Naive B cell (primary cell): Measurements from ENCODE around the gene NRIP3. TPM values are rescaled to one million over a fixed set of nuclear protein-coding genes. Genes with fewer than 3 reads are reported as not detected.
"Not testable (repeated sequence)": the region's sequence is repeated elsewhere in the genome, so short reads cannot be mapped to it uniquely, and the experiment has no call there.

Source experiments
- ATAC-seq, 2 donors: fragments of 150-1000 bp; cut with Tn5 transposase; 2 replicates each; pipeline ENCODE4 v1.10.0; 2021; ENCODE audit warnings: low read depth in 2 of 2, mild to moderate bottlenecking in 2 of 2, moderate library complexity in 2 of 2
- DNase-seq: peaks from one replicate; pipeline ENCODE4 v3.0.0; 2022
- H3K27ac Mint-ChIP-seq, 6 donors: one replicate each; pipeline ENCODE4 v1.8.0; 2020 to 2022; ENCODE audit warnings: mild to moderate bottlenecking in 6 of 6, mixed read lengths in 6 of 6, moderate library complexity in 5 of 6, inconsistent platforms in 2 of 6
- H3K27me3 Mint-ChIP-seq, 3 donors: one replicate each; pipeline ENCODE4 v1.8.0; 2021 to 2022; ENCODE audit warnings: mixed read lengths in 3 of 3, mild to moderate bottlenecking in 1 of 3
- H3K36me3 Mint-ChIP-seq, 2 donors: one replicate each; pipeline ENCODE4 v1.8.0; 2020 to 2022; ENCODE audit warnings: mixed read lengths in 2 of 2, inconsistent platforms in 1 of 2, mild to moderate bottlenecking in 1 of 2
- H3K4me1 Mint-ChIP-seq, 3 donors: one replicate each; pipeline ENCODE4 v1.8.0; 2020 to 2022; ENCODE audit warnings: mixed read lengths in 3 of 3, inconsistent platforms in 1 of 3, mild to moderate bottlenecking in 1 of 3, moderate library complexity in 1 of 3
- H3K4me3 Mint-ChIP-seq, 8 donors: one replicate each; pipeline ENCODE4 v1.8.0; 2020 to 2022; ENCODE audit warnings: mild to moderate bottlenecking in 8 of 8, mixed read lengths in 8 of 8, moderate library complexity in 8 of 8, inconsistent platforms in 2 of 8
- H3K9me3 Mint-ChIP-seq, 7 donors: one replicate each; pipeline ENCODE4 v1.8.0; 2020 to 2022; ENCODE audit warnings: mixed read lengths in 7 of 7, mild to moderate bottlenecking in 5 of 7, inconsistent platforms in 2 of 7, moderate library complexity in 1 of 7
- polyA plus RNA-seq, 6 donors: library from polyadenylated mRNA; unstranded; fragments of 300-500 nt; fragmentation: Illumina TruSeq; gene quantifications; one replicate each; pipeline ENCODE4 v1.2.3, GENCODE V29; 2021; ENCODE audit warnings: low read depth in 6 of 6

Gene NRIP3
- polyA plus RNA-seq, 6 donors from 2014 or later = 0.20 to 0.54 (median 0.40) TPM; not detected in 3

DNA sequence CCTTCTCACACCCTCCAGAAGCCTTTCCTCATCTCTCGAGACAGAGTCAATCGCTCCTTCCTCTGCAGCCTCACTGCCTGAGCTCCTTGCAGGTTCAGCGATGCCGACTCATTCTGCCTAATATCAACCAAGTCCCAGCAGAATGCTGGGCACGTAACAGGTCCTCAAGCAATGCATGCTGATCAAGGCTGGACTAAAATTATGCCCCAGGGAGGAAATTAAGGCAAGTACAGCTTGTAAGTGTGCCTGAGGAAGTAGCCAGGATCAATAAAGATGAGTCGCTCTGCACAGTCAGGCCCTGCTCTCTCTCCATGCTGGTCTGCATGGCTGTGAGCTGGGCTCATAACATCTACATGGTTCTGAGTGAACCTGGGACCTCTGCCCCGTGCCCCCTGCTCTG is 25.6 kb upstream of the NRIP3 start:
- peaks cover 0 to 5% (median 0%) of the 10 kb centered on the region in 3 donors for H3K27me3 Mint-ChIP-seq
- H3K36me3 Mint-ChIP-seq = no peaks in the 10 kb centered on the region
- no peaks in the 10 kb centered on the region for H3K4me1 Mint-ChIP-seq
- H3K9me3 Mint-ChIP-seq = no peaks in the 10 kb centered on the region
- H3K4me3 Mint-ChIP-seq = no peak overlapping the region
- no peak for ATAC-seq
- no peak for DNase-seq
- H3K27ac Mint-ChIP-seq = no peak overlapping the region

DNA sequence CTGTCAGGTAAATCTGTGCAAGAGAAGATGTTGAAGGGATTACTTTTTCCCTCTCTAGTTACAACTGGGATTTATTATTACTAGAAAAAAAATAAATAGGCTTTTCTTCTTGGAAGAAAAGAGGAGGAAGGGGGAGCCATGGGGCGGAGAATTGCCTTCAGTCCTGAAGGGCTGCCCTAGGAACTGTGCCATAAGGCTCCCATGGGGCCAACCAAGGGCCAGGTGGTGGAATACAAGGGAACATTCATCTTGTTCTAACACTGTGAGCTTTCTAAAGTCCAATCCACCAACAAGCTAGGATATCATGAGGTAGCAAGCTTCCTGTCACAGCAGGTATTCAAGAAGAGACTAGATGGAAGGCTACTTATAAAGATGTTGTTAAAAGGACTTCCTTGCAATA is 24.8 kb upstream of the NRIP3 start:
- Mint-ChIP-seq H3K4me1 (no peaks in the 10 kb centered on the region), H3K9me3 (no peaks in the 10 kb centered on the region)
- no peak for ATAC-seq

DNA sequence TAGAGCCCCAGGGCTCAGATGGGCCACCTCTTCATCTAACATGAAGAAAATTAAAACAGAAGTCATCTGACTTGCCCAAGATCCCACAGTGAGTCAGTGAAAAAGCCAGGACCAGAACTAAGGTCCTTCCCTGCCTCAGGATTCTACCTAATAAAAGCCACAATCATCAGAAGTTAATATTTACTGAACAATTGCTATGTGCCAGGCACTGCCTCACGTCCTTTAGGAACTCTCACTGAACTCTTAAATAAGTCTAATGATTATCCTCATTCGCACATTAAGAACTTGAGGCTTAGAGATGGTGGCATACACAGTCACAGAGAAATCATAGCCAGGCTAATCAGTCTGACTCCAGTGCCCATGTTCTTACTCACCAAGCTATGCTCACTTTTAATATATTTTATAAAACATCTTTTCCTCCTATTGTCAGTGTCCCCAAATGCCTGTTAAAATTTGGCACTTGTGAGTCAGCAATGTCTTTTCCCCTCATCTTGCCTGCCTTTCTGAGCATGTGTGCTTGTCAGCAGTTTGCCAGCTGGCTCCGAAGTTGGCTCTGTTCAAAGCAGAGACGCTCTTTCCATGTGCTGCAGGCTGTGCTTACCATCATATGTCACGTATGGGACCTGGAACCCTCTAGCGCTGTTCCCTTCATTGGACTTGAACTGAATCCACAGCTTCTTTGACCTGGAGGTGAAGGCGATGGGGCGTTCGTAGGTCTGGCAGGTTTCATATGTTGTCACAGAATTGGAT is 21.5 kb upstream of the NRIP3 start:
- Mint-ChIP-seq H3K36me3 (no peaks in the 10 kb centered on the region), H3K9me3 (no peaks in the 10 kb centered on the region), H3K27ac (peak overlapping the region in 1 of 6 donors; percentile 24), H3K4me3 (no peak overlapping the region), H3K27me3 (peaks cover 0 to 24% (median 0%) of the 10 kb centered on the region in 3 donors), H3K4me1 (no peaks in the 10 kb centered on the region)
- no peak for ATAC-seq
- no peak for DNase-seq

More for the DNA sequence above, 24.8 kb upstream of the NRIP3 start:
- Mint-ChIP-seq H3K4me3 (no peak overlapping the region), H3K36me3 (no peaks in the 10 kb centered on the region), H3K27me3 (peaks cover 0 to 9% (median 0%) of the 10 kb centered on the region in 3 donors), H3K27ac (peak overlapping the region in 1 of 6 donors; percentile 60)
- no peak for DNase-seq

- H3K9me3 Mint-ChIP-seq = no peaks in the 10 kb centered on the region
These were observed 19.3 kb upstream of the NRIP3 start for GRCh38 chr11:9022961-9023680.

DNA sequence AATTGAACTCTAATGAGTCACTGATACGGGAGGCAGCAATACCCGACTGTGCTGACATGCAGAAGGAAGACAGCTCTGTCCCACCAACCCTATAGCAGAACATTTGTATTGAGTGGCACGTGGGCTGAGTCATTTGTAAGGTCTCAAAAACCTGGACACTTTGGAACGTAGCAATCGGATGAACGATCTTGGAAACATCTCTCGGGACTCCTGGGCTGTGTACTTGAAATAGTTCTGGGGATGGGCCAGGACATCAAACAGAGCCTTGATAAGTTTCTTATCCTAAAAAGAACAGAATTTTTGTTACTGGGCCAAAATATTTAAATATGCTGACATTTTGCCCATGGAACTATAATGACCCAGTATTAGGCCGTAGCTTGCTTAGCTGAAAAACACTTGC is 17.1 kb upstream of the NRIP3 start:
- Mint-ChIP-seq H3K9me3 (no peaks in the 10 kb centered on the region), H3K4me3 (no peak overlapping the region), H3K27me3 (peaks cover 0 to 24% (median 2%) of the 10 kb centered on the region in 3 donors), H3K36me3 (no peaks in the 10 kb centered on the region), H3K4me1 (no peaks in the 10 kb centered on the region), H3K27ac (no peak overlapping the region)
- no peak for DNase-seq
- ATAC-seq = no peak

More at GRCh38 chr11:9022961-9023680, 19.3 kb upstream of the NRIP3 start:
- Mint-ChIP-seq H3K4me3 (no peak overlapping the region), H3K27ac (no peak overlapping the region), H3K4me1 (no peaks in the 10 kb centered on the region), H3K27me3 (peaks cover 0 to 24% (median 0%) of the 10 kb centered on the region in 3 donors), H3K36me3 (no peaks in the 10 kb centered on the region)
- ATAC-seq (no peak), DNase-seq (no peak)

GRCh38 chr11:9019861-9020260 is 16.1 kb upstream of the NRIP3 start:
- Mint-ChIP-seq H3K9me3 (no peaks in the 10 kb centered on the region), H3K27me3 (peaks cover 0 to 23% (median 9%) of the 10 kb centered on the region in 3 donors), H3K36me3 (no peaks in the 10 kb centered on the region), H3K4me1 (no peaks in the 10 kb centered on the region), H3K27ac (no peak overlapping the region), H3K4me3 (no peak overlapping the region)
- no peak for ATAC-seq
- DNase-seq = no peak

DNA sequence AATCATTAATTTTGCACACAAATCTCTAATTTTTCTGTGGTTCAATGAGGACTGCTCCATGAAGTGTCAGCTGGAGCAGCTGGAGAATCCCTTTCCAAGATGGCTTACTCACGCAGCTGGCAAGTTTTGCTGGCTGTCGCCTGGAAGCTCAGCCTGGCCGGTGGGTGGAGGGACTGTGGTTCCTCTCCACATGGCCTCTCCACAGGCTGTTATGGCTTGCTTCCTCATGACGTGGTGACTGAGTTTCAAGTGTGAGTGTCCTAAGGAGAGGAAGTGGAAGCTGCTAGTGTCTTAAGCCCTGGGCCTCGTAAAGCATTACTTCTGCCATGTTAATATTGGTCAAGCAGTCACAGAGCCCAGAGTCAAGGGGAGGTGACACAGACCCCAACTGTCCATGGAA is 14.0 kb upstream of the NRIP3 start:
- no peak overlapping the region for H3K4me3 Mint-ChIP-seq
- DNase-seq = no peak
- H3K4me1 Mint-ChIP-seq = no peaks in the 10 kb centered on the region
- H3K27ac Mint-ChIP-seq = no peak overlapping the region
- H3K27me3 Mint-ChIP-seq = peaks cover 9 to 21% (median 14%) of the 10 kb centered on the region in 3 donors
- ATAC-seq = no peak
- H3K9me3 Mint-ChIP-seq = peaks cover 0 to 4% (median 2%) of the 10 kb centered on the region in 7 donors
- H3K36me3 Mint-ChIP-seq = no peaks in the 10 kb centered on the region

GRCh38 chr11:9016916-9017642 is 13.3 kb upstream of the NRIP3 start:
- H3K4me1 Mint-ChIP-seq = no peaks in the 10 kb centered on the region
- H3K27me3 Mint-ChIP-seq = peaks cover 13 to 16% (median 15%) of the 10 kb centered on the region in 3 donors
- no peak for DNase-seq
- H3K27ac Mint-ChIP-seq = no peak overlapping the region
- ATAC-seq = no peak
- H3K9me3 Mint-ChIP-seq = peaks cover 0 to 5% (median 2%) of the 10 kb centered on the region in 7 donors
- H3K36me3 Mint-ChIP-seq = no peaks in the 10 kb centered on the region
- no peak overlapping the region for H3K4me3 Mint-ChIP-seq

- no peak overlapping the region for H3K27ac Mint-ChIP-seq
- peaks cover 0 to 8% (median 2%) of the 10 kb centered on the region in 7 donors for H3K9me3 Mint-ChIP-seq
- peak; percentile 62 to 78 for ATAC-seq
- H3K36me3 Mint-ChIP-seq = no peaks in the 10 kb centered on the region
- no peak overlapping the region for H3K4me3 Mint-ChIP-seq
- peak; percentile 36 for DNase-seq
- no peaks in the 10 kb centered on the region for H3K4me1 Mint-ChIP-seq
- H3K27me3 Mint-ChIP-seq = peaks cover 11 to 23% (median 19%) of the 10 kb centered on the region in 3 donors
These were observed 11.9 kb upstream of the NRIP3 start for GRCh38 chr11:9015677-9016076.

- Mint-ChIP-seq H3K4me1 (no peaks in the 10 kb centered on the region), H3K27ac (no peak overlapping the region), H3K27me3 (peaks cover 11 to 32% (median 24%) of the 10 kb centered on the region in 3 donors), H3K4me3 (no peak overlapping the region), H3K36me3 (no peaks in the 10 kb centered on the region), H3K9me3 (peaks cover 0 to 14% (median 7%) of the 10 kb centered on the region in 7 donors)
- ATAC-seq = no peak
- no peak for DNase-seq
These were observed 11.0 kb upstream of the NRIP3 start for GRCh38 chr11:9014826-9015225.

GRCh38 chr11:9013373-9013772 is 9.6 kb upstream of the NRIP3 start:
- Mint-ChIP-seq H3K27me3 (peaks cover 11 to 33% (median 24%) of the 10 kb centered on the region in 3 donors), H3K4me1 (no peaks in the 10 kb centered on the region), H3K9me3 (peaks cover 0 to 14% (median 8%) of the 10 kb centered on the region in 7 donors), H3K36me3 (no peaks in the 10 kb centered on the region), H3K27ac (no peak overlapping the region), H3K4me3 (no peak overlapping the region)
- no peak for DNase-seq
- ATAC-seq = no peak

DNA sequence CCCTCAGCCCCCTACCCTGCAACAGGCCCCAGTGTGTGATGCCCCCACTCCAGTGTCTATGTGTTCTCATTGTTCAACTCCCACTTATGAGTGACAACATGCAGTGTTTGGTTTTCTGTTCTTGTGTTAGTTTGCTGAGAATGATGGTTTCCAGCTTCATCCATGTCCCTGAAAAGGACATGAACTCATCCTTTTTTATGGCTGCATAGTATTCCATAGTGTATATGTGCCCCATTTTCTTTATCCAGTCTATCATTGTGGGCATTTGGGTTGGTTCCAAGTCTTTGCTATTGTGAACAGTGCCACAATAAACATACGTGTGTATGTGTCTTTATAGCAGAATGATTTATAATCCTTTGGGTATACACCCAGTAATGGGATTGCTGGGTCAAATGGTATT is 5.7 kb upstream of the NRIP3 start:
- not testable (repeated sequence) for H3K4me3 Mint-ChIP-seq, DNase-seq, H3K4me1 Mint-ChIP-seq, ATAC-seq, H3K27ac Mint-ChIP-seq, H3K36me3 Mint-ChIP-seq
- H3K9me3 Mint-ChIP-seq = peaks cover 0 to 18% (median 9%) of the 10 kb centered on the region in 7 donors
- peaks cover 23 to 60% (median 32%) of the 10 kb centered on the region in 3 donors for H3K27me3 Mint-ChIP-seq

GRCh38 chr11:9008661-9009060 is 4.9 kb upstream of the NRIP3 start:
- no peak for DNase-seq
- Mint-ChIP-seq H3K27me3 (peaks cover 22 to 60% (median 32%) of the 10 kb centered on the region in 3 donors), H3K9me3 (peaks cover 0 to 18% (median 9%) of the 10 kb centered on the region in 7 donors), H3K4me3 (no peak overlapping the region), H3K4me1 (peaks cover 0 to 8% (median 6%) of the 10 kb centered on the region in 3 donors), H3K27ac (no peak overlapping the region), H3K36me3 (no peaks in the 10 kb centered on the region)
- ATAC-seq = no peak
